ENCODE measurements around the gene CILP.

DNA sequence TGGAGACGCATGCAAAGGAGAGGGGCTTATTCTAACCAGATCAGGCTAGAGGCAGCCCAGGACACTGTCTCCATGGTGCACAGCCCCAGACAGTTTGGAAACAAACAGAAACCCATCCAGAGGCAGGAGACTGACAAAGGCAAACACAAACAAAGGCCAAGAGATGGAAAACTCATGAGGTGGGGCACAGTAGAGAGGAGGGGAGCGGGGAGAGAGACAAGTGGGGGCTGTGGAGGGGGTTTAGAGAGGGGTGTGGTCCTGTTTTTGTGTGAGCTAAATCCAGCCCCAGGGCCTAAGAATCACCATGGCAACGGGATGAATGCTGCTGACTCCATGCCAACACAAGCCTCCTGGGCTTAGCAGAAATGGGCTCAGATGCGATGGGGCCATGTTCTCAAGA lies 43.1 kb upstream of the CILP start:
- TF ChIP-seq POLR2AphosphoS5 (IDR thresholded peaks at IDR 0.05; ENCODE audit: low read depth, low read length) (no peak), EZH2 (IDR thresholded peaks at IDR 0.05) (no peak), EGR1 (IDR thresholded peaks at IDR 0.05; ENCODE audit: low read depth) (no peak), POLR2A (IDR thresholded peaks at IDR 0.05; ENCODE audit: borderline replicate concordance, extremely low read depth, insufficient read depth, insufficient read length) (no peak), EZH2phosphoT487 (IDR thresholded peaks at IDR 0.05; ENCODE audit: borderline replicate concordance) (no peak)
- TF ChIP-seq, protein P1, sequence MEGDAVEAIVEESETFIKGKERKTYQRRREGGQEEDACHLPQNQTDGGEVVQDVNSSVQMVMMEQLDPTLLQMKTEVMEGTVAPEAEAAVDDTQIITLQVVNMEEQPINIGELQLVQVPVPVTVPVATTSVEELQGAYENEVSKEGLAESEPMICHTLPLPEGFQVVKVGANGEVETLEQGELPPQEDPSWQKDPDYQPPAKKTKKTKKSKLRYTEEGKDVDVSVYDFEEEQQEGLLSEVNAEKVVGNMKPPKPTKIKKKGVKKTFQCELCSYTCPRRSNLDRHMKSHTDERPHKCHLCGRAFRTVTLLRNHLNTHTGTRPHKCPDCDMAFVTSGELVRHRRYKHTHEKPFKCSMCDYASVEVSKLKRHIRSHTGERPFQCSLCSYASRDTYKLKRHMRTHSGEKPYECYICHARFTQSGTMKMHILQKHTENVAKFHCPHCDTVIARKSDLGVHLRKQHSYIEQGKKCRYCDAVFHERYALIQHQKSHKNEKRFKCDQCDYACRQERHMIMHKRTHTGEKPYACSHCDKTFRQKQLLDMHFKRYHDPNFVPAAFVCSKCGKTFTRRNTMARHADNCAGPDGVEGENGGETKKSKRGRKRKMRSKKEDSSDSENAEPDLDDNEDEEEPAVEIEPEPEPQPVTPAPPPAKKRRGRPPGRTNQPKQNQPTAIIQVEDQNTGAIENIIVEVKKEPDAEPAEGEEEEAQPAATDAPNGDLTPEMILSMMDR (IDR thresholded peaks at IDR 0.05 in 2 of 3, conservative IDR thresholded peaks at IDR 0.05 in 1 of 3; ENCODE audit: borderline replicate concordance in 1 of 3, insufficient read depth in 1 of 3, low read depth in 2 of 3, low read length in 2 of 3) = no peak
